Uterus (tissue), 2 donors: ENCODE data around the gene LY6G6D.

Experiments used
- POLR2A ChIP-seq, 2 donors: fragments of 450-650 bp; IDR thresholded peaks; one replicate each; pipeline ENCODE4 v1.6.1; 2016; ENCODE audit warnings: antibody characterized with exemption in 2 of 2, mild to moderate bottlenecking in 1 of 2, moderate library complexity in 1 of 2
- TF ChIP-seq, protein P1 (sequence below), 4 experiments: fragments of 200-600 bp in 2 of 4; fragments of 450-650 bp in 2 of 4; sonication (generic) in 2 of 4; IDR thresholded peaks; one replicate each; pipeline ENCODE4 v1.5.1; 2016 to 2019; ENCODE audit warnings: antibody characterized with exemption in 4 of 4, mild to moderate bottlenecking in 2 of 4, moderate library complexity in 1 of 4

DNA sequence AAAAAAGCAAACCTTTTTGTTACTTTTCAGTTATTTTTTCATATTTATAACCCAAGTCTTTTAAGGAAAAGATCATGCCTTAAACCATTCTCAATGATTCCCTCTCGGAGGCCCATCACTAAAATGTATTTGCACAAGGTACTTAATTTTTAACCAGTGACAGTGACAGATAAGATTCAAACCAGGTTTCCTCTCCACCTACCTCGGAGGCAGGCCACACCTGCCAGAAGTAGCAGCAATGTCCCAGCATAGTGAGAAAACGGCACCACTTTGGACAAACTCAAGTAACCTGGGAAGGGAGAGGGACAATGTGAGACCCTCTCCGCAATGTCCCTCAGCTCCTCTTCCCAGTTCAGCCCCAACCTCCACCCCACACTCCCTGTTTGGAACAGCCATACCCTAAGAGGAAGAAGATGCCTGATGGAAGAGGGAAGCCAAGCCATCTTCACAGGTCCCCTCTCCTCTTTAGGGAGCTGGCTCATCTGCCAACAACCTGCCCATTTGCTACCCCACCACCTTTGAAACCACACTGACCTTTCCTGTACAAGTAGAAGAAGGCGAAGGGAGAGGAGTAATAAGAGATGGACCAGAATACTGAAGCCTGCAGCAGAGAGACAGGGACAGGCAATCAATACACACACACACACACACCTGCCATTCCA lies 14.3 kb upstream of the LY6G6D start:
- TF ChIP-seq, protein P1, sequence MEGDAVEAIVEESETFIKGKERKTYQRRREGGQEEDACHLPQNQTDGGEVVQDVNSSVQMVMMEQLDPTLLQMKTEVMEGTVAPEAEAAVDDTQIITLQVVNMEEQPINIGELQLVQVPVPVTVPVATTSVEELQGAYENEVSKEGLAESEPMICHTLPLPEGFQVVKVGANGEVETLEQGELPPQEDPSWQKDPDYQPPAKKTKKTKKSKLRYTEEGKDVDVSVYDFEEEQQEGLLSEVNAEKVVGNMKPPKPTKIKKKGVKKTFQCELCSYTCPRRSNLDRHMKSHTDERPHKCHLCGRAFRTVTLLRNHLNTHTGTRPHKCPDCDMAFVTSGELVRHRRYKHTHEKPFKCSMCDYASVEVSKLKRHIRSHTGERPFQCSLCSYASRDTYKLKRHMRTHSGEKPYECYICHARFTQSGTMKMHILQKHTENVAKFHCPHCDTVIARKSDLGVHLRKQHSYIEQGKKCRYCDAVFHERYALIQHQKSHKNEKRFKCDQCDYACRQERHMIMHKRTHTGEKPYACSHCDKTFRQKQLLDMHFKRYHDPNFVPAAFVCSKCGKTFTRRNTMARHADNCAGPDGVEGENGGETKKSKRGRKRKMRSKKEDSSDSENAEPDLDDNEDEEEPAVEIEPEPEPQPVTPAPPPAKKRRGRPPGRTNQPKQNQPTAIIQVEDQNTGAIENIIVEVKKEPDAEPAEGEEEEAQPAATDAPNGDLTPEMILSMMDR (IDR thresholded peaks at IDR 0.05), result no peak
- no peak for TF ChIP-seq POLR2A (IDR thresholded peaks at IDR 0.05)
